ENCODE measurements around the gene SMCO3. TPM values are rescaled to one million over a fixed set of nuclear protein-coding genes. Genes with fewer than 3 reads are reported as not detected.

Gene SMCO3
- total and polyA plus RNA-seq, 2 of the 8 experiments (the other 6 are each of a cell fraction or from before 2014, with no cell fraction given): not detected

GRCh38 chr12:14841761-14842160 is 27.8 kb upstream of the SMCO3 start:
- H3K4me1 ChIP-seq (replicated peaks in 1 of 4; ENCODE audit: control insufficient read depth in 3 of 4, insufficient read depth in 4 of 4, low read length in 3 of 4): no peaks in the 10 kb centered on the region
- no peaks in the 10 kb centered on the region for H3K36me3 ChIP-seq (ENCODE audit: control insufficient read depth in 2 of 4, insufficient read depth in 4 of 4, low read length in 3 of 4)
- POLR2A ChIA-PET (ENCODE audit: partially characterized antibody): interaction anchor here (0.8 kb wide), 1 partner anchor 38 kb away, joined by 3 read pairs; the partner anchor contains the start of genes C12orf60 and WBP11
- H4K5ac ChIP-seq (ENCODE audit: insufficient read length, low read depth, low read length): no peak overlapping the region
- no peak overlapping the region for H3K23ac ChIP-seq (ENCODE audit: insufficient read length)
- no peak overlapping the region for H2BK120ac ChIP-seq (replicated peaks; ENCODE audit: low read depth, low read length)
- no peak overlapping the region for H3K18ac ChIP-seq (ENCODE audit: extremely low read depth, low read length)
- H3K27me3 ChIP-seq (replicated peaks in 1 of 4; ENCODE audit: control insufficient read depth in 3 of 4, extremely low read depth in 1 of 4, insufficient read depth in 3 of 4, low read length in 3 of 4): no peaks in the 10 kb centered on the region
- H3K9ac ChIP-seq (replicated peaks in 1 of 4; ENCODE audit: extremely low read depth in 1 of 4, low read depth in 3 of 4, low read length in 3 of 4): no peak overlapping the region
- CTCF ChIA-PET (ENCODE audit: partially characterized antibody): interaction anchor here (0.6 kb wide), 1 partner anchor 433 kb away, joined by 4 read pairs; no protein-coding TSS in a partner anchor
- H3K4me2 ChIP-seq (ENCODE audit: insufficient read depth in 1 of 2, low read depth in 2 of 2, low read length in 2 of 2): no peak overlapping the region
- DNase-seq (ENCODE audit: low read depth in 1 of 2, low spot score in 2 of 2) (no peak), FAIRE-seq (no peak)
- no peaks in the 10 kb centered on the region for H3K79me1 ChIP-seq (ENCODE audit: low read depth, low read length)
- peak overlapping the region; percentile 66 for H3K14ac ChIP-seq (ENCODE audit: insufficient read length)
- no peaks in the 10 kb centered on the region for H4K20me1 ChIP-seq (replicated peaks in 1 of 2; ENCODE audit: control insufficient read depth in 1 of 2, insufficient read depth in 2 of 2, low read length in 2 of 2)
- H3K4ac ChIP-seq (replicated peaks; ENCODE audit: insufficient read length, low read depth, low read length): no peak overlapping the region
- no peak overlapping the region for H2BK12ac ChIP-seq (ENCODE audit: low read depth, low read length)
- no peak overlapping the region for H2BK15ac ChIP-seq (ENCODE audit: low read length)
- no peak overlapping the region for H3K27ac ChIP-seq (ENCODE audit: low read depth, low read length)
- no peak overlapping the region for H2BK5ac ChIP-seq (ENCODE audit: low read depth, low read length)
- no peak overlapping the region for H3K4me3 ChIP-seq (ENCODE audit: extremely low read depth in 1 of 4, insufficient read depth in 2 of 4, low read depth in 3 of 4, low read length in 4 of 4)
- TF ChIP-seq SAP30 (IDR thresholded peaks at IDR 0.05; ENCODE audit: insufficient read depth, insufficient replicate concordance, low read length): no peak
- no peak overlapping the region for H4K91ac ChIP-seq (replicated peaks; ENCODE audit: insufficient read length, low read length)
- no peak overlapping the region for H2BK20ac ChIP-seq (ENCODE audit: low read length)
- no peaks in the 10 kb centered on the region for H3K9me3 ChIP-seq (ENCODE audit: insufficient read depth in 2 of 2, low read depth in 1 of 2, low read length in 1 of 2)
- H2AK5ac ChIP-seq (ENCODE audit: low read depth, low read length): no peak overlapping the region
- no peak overlapping the region for H4K8ac ChIP-seq (ENCODE audit: extremely low read depth, insufficient read depth, low read length)
- 0 out of 2 replicates have a peak overlapping the region, but pooled peaks have one; percentile 71 for H2AFZ ChIP-seq (ENCODE audit: low read length)
- H3K56ac ChIP-seq (replicated peaks; ENCODE audit: insufficient read length, low read depth, low read length): no peak overlapping the region
- no peaks in the 10 kb centered on the region for H3K79me2 ChIP-seq (ENCODE audit: control insufficient read depth in 1 of 2, insufficient read depth in 2 of 2, low read length in 2 of 2)
- 83% methylated on average over 3 of the region's 3 CpGs; no CpG with 5 or more reads in 1 of the 2 experiments for WGBS, 2 experiments (ENCODE audit: extremely low coverage in 1 of 2, insufficient coverage in 1 of 2, insufficient read length in 1 of 2, insufficient replicate concordance in 2 of 2, low coverage in 1 of 2, low lambda C conversion rate in 2 of 2, missing lambda C conversion rate in 1 of 2)
- H3K23me2 ChIP-seq (ENCODE audit: low read depth, low read length): no peaks in the 10 kb centered on the region

Data from H1 (cell line).